Measurements from ENCODE around the gene PTER.

The PTER gene

GRCh38 chr10:16544099-16544498 lies 107.3 kb downstream of the PTER start:
- DNase-seq (ENCODE audit: low read depth), result no peak

DNA sequence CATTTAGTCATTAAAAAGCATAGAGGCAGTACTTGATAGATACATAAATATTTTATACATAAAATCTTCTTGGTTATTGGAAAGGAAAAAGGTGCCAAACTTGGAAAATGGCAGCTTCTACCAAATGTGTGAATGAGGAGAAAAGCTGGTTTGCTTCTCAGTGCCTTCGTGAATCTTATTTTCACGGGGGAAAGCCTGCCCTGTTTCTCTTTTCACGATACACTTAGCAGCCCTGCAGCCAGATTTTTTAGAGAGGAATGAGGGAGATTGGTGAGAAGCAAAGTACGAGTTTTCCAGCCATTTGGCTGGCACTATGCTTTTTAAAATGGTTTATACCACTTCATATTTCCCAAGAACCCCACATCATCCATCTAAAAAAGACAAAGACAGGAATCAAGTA lies 107.8 kb downstream of the PTER start:
- no peak for DNase-seq (ENCODE audit: low read depth)

DNA sequence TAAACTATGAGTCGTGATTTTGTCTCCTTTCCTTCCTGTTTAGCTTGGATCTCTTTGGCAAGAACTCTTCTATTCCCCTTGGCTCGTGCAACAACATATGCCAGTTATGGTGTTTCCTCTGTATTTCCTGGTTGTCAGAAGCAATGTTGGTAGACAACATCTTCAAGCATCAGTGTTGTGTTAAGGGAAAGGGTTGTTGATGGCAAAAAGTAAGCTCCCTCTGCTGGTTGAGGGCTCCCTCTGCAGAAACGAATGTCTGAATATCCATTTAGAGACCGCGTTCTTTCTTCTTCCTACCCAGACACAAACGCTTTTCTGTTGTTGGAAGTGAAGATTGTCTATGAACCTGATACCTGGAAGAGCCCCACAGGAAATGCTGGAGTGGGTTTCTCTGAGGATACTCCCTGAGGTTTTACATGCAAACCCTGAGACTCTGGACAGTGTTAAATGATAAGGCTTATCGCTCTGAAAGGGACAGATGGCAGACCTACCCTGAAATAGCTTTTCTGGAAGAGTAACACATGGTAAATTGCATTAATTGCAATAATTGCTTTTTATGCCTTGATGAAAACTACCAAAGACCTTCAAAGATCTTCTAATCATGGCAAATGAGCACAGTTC lies 108.4 kb downstream of the PTER start:
- DNase-seq (ENCODE audit: low read depth), result no peak

DNA sequence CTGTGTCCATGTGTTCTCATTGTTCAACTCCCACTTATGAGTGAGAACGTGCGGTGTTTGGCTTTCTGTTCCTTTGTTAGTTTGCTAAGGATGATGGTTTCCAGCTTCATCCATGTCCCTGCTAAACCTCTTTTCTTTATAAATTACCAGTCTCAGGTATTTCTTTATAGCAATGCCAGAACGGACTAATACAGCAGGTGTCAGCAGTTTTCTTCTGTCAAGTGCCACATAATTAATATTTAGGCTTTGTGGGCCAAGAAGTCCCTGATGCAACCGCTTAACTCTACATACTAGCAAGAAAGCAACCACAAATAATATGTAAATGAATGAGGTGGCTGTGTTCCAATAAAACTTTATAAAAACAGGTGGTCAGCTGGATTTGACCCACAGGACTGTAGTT lies 111.2 kb downstream of the PTER start:
- DNase-seq (ENCODE audit: low read depth), result no peak

DNA sequence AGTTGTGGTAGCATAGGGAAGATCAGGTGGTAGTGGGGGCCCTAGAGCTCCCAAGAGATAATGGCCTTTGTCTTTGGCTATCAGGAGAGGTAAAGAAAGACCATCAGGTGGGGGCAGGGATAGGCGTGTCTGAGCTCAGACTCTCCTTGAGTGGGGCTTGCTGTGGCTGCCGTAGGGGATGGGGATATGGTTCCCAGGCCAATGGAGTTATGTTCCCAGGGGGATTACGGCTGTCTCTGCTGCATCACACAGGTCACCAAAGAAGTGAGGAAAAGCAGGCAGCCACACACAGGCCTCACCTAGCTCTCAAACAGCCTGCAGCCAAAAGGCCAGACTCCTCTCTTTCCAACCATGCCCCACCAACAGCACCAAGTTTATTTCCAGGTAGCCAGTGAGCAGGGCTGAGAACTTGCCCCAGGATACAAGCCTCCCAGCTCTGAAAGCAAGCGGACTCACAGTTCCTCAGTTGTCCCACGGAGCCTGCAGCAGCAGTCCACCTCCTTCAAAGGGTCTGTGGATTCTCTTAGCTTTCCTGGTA lies 122.5 kb downstream of the PTER start:
- no peak for DNase-seq (ENCODE audit: low read depth)

- no peak for DNase-seq (ENCODE audit: low read depth)
Observed at GRCh38 chr10:16562891-16563290, 126.1 kb downstream of the PTER start.

Measured in stimulated activated CD8-positive, alpha-beta memory T cell treated with anti-CD3 and anti-CD28 coated beads, Interleukin-7, amount 100 ng/mL, for 24 hours (primary cell).